Stimulated activated CD4-positive, alpha-beta T cell treated with anti-CD3 and anti-CD28 coated beads, Interleukin-1b, Interleukin-23, amount 100 ng/mL, for 4 hours (primary cell): ENCODE results near the gene MYO5B.

Source experiments
- DNase-seq, 2 donors: peaks; one replicate each; pipeline ENCODE4 v3.0.0-alpha.2; 2020; ENCODE audit warnings: low read depth in 2 of 2

MYO5B gene

DNA sequence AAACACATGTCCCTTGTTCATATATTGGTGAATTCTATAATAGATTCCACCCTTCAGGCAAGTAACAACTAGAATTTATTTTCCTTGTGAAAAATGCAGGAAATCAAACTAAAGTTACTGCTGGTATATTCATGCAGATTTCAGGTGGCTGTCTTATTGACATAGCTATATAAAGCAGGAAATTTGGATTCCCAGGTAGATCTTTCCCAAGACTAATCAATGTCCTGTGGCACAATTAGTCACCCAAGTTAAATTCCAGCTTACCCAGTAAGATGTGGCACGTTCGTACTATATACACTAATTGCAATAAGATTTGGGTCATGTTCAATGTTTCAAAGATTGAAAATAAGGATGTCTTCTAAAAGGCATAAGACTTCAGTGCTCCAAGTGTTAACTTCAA is 42.0 kb downstream of the MYO5B start:
- DNase-seq: no peak

DNA sequence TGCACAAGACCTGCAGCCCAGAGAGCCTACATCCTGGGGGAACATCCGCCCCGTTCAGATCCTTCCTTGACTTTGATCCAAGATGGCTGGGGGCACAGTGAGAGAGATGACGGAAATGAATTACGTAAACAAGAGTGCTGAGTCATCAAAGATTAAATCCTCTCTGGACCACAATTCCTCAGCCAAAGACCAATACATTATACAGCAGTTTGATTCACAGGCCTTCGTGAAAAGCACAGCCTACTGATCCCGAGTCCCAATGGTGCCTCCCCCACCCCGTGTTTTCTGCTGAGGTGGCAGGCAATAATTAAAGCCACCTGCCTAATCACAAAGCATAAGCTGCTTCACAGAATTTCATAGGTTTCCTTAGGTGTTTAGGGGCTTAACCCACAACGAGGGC is 43.0 kb downstream of the MYO5B start:
- DNase-seq: no peak

DNA sequence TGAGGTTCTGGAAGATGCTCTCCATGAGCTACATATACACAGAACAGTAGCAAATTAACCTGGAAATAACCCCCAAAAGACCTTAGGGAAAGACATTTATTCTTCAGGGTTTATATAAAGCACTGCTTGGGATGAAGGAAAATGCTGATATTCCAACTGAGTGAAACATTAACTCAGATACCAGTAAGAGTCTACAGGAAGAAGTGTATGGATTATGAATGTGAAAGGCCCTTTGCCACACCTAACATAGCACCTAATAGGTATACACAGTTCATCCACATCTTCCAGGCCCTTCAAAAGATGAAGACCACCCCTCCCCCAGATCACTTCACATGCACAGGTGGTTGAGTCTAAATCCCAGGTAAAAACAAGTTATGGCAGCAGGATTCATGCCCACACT is 50.4 kb downstream of the MYO5B start:
- no peak for DNase-seq

GRCh38 chr18:50143886-50144285 is 51.1 kb downstream of the MYO5B start:
- no peak for DNase-seq

- no peak for DNase-seq
Measured at GRCh38 chr18:50143294-50143693, 51.7 kb downstream of the MYO5B start.

- DNase-seq: no peak
Measured at GRCh38 chr18:50142441-50143120, 52.4 kb downstream of the MYO5B start.

DNA sequence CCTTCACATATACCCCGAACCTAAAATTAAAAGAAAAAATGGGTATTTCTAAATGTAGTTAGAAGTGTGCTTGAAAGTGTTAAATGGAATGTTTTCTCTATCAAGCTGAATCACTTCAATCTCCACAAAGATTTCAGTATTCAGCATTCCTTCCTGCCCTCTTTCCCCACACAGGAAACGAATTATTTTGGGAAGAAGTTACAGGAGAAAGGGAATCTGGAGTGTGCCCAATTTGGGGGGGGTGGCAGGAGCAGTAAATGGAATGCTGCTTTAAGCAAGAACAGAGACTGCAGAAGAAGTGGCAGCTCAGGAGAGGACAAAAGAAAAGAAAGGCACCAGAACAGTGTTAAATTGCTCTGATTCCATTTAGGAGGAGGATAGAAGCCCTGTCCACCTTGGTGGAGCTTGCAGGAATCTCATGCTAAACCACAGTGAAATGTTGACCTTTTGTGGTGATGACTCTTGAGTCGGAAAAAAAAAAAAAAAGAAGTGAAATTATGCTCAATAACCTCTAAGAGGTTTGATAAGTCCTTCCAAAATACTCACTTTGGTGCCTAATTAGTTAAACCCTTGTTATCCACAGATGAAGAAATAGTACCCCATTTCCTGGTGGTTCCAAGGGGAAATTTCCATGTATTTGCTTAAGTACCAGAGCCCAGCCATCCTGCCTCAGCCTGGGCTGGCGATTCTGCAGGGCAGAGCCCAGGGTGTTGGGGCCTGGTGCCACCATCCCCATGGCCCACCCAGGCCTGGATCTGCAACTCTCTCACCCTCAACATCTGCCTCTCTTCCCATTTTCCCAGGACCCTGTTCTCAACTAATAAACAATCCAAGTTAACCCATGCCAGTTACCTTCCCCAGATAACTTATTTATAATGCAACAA is 56.5 kb downstream of the MYO5B start:
- DNase-seq: no peak

DNA sequence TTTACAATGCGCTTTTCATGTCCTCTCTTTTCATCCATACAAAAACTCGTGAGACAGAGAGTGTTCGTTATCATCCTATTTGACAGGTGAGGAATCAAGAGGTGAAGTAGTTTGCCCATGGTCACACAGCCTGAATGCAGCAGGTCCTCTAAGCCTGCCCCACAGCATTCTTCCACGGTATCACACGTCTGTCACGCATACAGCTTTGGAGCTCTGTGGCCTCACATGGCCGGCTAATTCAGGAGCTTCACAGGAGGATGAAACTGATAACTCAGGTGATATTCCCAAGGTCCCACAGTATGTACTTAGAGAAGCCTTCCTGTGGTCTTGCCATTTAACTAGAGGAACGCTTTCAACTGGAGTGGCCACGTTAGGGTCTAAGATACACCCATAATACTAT is 59.0 kb downstream of the MYO5B start:
- no peak for DNase-seq

GRCh38 chr18:50133526-50133925 is 61.4 kb downstream of the MYO5B start:
- DNase-seq: no peak

DNA sequence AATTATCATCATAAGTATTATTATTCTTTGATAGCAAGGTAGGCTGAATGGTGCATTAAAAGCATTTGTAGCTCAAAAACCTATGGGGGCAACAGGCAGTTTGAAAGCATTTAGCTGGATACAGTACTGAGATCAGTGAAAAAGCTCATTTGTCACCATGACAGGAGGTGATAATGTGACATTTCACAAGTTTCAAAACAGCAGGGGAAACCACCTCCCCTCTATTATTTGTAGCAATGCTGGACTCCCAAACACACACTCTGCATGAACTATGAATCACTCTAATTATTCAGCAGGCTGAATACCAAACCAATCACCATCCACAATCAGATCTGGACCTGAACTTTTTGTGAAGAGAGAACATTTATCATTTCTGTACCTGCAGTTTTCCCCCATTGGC is 63.4 kb downstream of the MYO5B start:
- DNase-seq: no peak

DNA sequence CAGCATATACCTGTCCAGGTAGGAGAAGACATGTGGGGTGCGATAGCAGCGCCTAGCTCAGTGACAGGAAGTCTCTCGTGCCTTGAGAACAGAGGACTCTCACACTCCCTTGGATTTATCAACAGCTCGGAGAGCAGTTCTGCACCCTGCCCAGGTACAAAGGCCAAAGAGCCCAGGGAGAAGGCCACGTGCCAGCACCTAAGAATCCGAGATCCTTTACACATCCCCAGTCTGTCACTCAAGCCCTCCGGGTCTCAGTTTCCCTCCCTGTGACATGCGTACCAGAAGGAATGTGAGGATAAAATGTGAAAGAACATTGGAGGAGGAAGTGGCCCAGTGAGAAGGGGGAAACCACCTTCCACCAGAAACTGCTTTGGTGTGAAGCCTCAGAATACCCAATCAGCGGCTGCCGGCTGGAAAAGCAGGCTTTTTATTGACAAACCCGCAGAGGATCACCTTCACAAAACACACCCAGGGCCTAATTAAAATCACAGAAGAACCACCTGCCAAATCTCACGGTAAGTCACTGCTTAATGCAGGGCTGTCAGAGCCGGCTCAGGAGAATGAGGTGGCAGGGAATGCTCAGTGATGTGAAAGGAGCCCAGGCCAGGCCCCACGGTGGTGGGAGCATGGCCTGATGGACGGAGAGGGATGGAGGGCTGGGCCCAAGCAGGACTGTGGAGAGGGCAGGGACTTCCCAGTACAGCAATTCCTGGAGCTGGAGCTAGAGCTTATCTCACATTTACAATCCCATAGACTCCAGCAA is 66.3 kb downstream of the MYO5B start:
- DNase-seq: no peak

DNA sequence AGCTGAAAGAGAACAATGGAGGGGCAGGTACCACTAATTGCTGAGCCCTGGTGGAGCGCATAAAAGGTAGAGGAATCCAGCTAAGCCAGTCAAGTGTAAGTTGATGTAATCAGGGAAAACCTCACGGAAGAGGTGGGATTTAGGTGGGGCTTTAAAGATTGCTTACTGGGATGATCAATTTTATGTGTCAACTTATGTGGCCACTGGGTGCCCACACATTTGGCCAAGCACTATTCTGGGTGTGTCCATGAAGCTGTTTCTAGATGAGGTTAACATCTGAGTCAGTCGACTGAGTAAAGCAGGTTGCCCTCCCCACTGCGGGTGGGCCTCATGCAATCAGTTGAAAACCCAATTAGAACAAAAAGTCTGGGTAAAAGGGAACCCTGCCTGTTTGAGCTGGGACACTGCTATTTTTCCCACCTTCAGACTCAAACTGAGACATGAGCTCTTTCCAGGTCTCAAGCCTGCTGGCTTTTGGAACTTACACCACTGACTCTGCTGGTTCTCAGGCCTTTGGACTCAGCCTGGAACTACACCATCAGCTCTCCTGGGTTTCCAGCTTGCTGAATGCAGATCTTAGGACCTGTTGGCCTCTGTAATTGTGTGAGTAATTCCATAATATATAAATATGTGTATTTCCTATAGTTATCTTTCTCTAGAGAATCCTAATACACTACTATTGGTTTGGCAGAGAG is 67.3 kb downstream of the MYO5B start:
- DNase-seq: no peak

GRCh38 chr18:50126471-50126870 is 68.5 kb downstream of the MYO5B start:
- no peak for DNase-seq

DNA sequence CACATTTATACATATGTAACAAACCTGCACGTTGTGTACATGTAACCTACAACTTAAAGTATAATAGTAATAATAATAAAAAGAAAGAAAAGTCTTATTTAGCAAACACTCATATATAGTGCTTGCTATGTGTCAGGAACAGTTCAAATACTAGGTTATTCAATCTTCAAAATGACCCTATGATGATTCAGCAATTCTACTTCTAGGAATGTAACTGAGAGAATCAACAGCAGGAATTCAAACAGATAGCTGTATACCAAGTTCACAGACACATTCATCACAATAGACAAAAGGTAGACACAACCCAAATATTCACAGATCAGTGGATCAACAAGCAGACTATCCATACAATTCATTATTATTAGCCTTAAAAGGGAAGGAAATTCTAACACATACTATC is 69.5 kb downstream of the MYO5B start:
- DNase-seq: no peak

DNA sequence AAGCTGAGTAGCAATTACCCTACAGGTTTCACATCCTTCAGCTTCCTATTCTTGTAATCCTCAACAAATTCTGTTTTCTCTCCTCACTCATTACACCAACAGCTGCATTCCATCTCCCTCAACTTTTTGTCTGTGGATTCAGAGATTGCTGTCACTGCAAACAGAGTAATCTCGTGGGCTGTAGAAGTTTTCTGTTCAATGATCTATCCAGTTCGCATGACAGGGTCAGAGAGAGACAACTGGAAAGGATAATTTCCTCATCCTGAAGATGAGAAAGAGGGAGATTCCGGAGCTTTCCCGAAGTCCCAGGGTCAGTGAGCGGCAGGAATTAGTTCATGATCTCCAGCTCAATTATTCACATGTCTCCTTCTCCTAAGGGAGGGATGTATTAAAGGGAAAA is 75.7 kb downstream of the MYO5B start:
- no peak for DNase-seq

DNA sequence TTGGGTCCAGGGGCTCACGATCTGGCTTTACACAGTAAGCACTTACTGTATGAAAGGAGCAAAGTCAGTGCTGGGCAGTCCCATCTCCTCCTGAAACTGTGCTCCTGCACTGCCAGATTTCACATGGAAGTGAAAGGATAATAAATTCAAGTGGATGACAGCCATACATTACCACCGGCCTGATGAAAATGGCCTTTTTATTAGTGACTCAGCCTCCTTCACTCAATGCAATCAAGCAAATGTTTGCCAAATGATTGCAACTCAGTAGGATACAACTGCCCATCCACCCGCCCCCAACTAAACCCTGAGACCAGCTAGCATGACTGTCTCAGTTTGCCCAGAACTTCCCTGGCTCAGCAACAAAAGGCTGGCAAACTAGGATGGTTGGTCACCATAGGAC is 77.1 kb downstream of the MYO5B start:
- DNase-seq: no peak

DNA sequence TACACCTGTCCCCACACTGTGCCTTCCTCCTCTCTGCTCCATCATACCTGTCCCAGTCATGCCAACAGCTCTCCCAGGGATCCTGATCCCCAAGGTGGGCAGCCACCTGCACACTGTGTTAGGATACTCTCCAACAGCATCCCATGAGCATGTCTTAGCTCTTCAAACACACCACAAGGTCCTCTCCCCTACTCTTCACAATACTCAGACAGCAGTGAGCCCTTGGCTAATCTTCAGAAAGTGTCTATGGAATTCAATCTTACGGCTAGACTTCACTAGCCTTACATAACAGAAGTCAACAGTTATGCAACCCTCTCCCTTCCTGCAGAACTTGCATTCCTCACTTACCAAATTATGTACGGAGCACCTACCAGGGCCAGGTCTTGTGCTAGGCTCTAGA is 79.9 kb downstream of the MYO5B start:
- no peak for DNase-seq

GRCh38 chr18:50114448-50114847 is 80.5 kb downstream of the MYO5B start:
- no peak for DNase-seq

DNA sequence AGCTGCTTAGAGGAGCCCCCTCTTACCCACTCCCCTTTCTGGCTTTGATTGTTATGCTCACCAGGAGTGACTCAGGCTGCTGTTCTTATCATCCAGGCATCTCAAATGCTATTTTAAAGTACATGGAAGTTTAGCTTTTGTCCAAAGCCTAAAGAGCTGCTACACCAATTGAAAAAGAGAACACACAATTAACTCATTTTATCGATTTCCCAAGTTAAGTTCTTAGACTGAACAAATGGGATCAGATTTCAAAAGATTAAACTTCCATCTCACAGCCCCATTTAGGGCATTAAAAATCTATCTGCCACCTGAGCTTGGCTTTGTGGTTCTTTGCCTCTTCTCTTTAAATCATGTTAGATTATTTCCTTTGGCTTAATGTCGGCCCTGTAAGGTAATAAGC is 81.2 kb downstream of the MYO5B start:
- DNase-seq: no peak

DNA sequence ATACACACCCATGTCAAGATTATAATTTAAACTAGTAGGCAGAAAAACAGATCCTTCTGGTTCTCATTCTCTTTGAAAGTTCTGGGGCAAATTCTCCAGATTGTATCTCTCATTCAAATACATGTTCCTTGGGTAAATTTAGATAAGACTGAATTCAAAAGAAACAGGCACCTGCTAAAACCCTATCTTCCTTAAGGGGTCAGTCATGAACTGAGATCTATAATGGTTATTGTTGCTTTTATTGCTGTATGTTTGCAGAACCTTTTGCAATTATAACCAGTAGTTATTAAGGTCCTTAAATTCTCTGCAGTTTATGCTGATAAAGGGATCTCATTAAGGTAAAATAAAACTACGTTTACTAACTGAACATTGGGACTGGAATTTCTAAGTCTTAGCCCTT is 83.5 kb downstream of the MYO5B start:
- DNase-seq: no peak

GRCh38 chr18:50107468-50107977 is 87.4 kb downstream of the MYO5B start:
- DNase-seq: no peak

GRCh38 chr18:50105027-50105426 is 89.9 kb downstream of the MYO5B start:
- no peak for DNase-seq
